Stimulated activated naive B cell treated with anti-CD40 and anti-IgM and Interleukin-4, amounts not matched to agents 10 μg/mL and 1 μg/mL and 100 μg/mL, for 72 hours (primary cell): ENCODE measurements around the gene PTPRN2.
A peak's percentile ranks its signal among the peaks of the same experiment; 100 is the strongest.

Experiments used
- ATAC-seq, 2 donors: fragments of 150-1000 bp; cut with Tn5 transposase; replicated peaks; 2 replicates each; pipeline ENCODE4 v1.10.0; 2021; ENCODE audit warnings: moderate library complexity in 1 of 2
- DNase-seq: peaks from one replicate; pipeline ENCODE4 v3.0.0; 2021
- H3K27ac Mint-ChIP-seq: one replicate; pipeline ENCODE4 v1.8.0; 2022; ENCODE audit warnings: mild to moderate bottlenecking, mixed read lengths
- H3K27me3 Mint-ChIP-seq, 2 donors: one replicate each; pipeline ENCODE4 v1.8.0; 2022; ENCODE audit warnings: mixed read lengths in 2 of 2
- H3K36me3 Mint-ChIP-seq, 2 donors: one replicate each; pipeline ENCODE4 v1.8.0; 2022; ENCODE audit warnings: mixed read lengths in 2 of 2, mild to moderate bottlenecking in 1 of 2
- H3K4me1 Mint-ChIP-seq, 2 donors: one replicate each; pipeline ENCODE4 v1.8.0; 2022; ENCODE audit warnings: mixed read lengths in 2 of 2, mild to moderate bottlenecking in 1 of 2
- H3K4me3 Mint-ChIP-seq, 2 donors: one replicate each; pipeline ENCODE4 v1.8.0; 2022; ENCODE audit warnings: mild to moderate bottlenecking in 2 of 2, mixed read lengths in 2 of 2, moderate library complexity in 1 of 2
- H3K9me3 Mint-ChIP-seq, 2 donors: one replicate each; pipeline ENCODE4 v1.8.0; 2022; ENCODE audit warnings: mixed read lengths in 2 of 2, mild to moderate bottlenecking in 1 of 2

PTPRN2 gene

DNA sequence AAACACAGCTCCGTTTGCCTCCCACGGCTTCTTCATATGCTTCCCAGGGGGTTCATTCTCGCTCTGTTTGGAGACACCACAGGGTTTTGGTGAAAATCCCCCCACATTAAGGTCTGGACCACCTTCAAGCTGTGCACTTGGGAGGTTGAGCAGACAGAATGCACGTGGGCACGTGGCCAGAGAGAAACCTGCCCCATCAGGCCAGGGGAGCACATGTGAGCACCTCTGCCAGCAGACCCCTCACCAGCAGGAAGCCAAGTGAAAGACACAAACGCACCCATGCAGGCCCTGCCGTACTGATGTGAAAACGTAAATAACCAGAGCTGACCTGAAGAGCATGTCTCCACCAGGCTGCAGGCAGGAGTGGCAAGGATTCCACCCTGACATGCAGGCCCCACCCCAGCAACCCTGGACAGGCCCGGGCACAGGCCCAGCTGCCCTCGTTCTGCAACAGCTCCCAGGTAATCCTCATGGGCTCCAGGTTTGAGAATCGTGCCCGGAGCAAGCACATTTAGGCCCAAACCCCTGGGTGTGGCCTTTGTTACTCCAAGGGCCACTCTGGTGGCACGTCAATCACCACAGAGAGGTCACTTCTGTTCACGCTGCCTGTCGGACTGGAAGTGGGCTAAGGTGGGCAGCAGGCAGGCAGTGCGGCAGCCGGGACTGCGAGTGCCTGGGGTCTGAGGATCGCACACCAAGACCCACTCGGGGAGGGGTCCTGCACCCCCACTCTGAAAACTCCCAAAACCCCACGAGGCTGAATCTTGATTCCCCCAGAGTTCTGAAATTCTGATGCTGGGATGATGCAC lies 184.4 kb downstream of the PTPRN2 start:
- Mint-ChIP-seq H3K9me3 (peaks cover 8% of the 10 kb centered on the region in 2 donors), H3K27me3 (no peaks in the 10 kb centered on the region), H3K4me3 (no peak overlapping the region), H3K27ac (no peak overlapping the region), H3K4me1 (no peaks in the 10 kb centered on the region), H3K36me3 (peaks cover 0 to 2% of the 10 kb centered on the region in 2 donors)
- ATAC-seq (no peak), DNase-seq (no peak)

DNA sequence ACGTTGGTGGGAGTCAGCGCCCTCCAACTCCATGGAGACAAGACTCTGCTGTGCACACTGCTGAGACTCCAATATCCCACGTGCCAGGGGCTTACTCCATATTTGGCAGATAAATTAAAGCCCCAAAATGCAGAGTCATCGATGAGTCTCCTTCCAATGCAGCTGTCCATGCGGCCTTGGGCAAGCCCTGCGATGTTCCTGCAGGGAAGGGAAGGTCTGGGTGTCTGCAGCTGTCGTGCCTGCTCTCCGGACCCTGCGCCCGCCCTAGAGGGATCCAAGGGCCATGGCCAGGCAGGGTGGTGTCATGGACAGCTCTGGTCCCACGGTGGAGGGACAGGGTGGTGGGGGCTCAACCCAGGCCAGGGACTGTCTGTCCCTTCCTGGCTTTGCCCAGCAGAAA lies 185.2 kb downstream of the PTPRN2 start:
- ATAC-seq: no peak
- Mint-ChIP-seq H3K27ac (no peak overlapping the region), H3K9me3 (peaks cover 11 to 12% of the 10 kb centered on the region in 2 donors), H3K36me3 (peaks cover 0 to 2% of the 10 kb centered on the region in 2 donors), H3K27me3 (no peaks in the 10 kb centered on the region), H3K4me1 (no peaks in the 10 kb centered on the region), H3K4me3 (no peak overlapping the region)
- DNase-seq: no peak

DNA sequence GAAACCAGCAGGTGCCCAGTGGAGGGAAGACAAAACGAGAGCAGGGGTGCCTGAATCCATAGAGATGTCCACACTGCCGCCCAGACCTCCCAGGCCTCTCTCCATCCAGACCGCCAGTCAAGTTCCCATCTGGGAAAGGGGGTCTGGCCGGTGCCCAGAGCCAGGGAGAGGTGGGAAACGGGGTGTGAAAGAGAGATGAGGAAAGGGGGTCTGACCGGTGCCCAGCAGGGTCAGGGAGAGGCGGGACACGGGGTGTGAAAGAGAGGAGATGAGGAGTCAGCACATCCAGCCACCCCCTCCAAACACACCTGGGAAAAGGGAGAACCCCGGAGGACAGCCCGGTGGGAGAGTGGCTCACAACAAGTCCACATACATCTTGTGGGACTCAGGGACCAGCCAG lies 185.8 kb downstream of the PTPRN2 start:
- H3K4me1 Mint-ChIP-seq: no peaks in the 10 kb centered on the region
- H3K4me3 Mint-ChIP-seq: no peak overlapping the region
- DNase-seq (no peak), ATAC-seq (no peak)
- H3K9me3 Mint-ChIP-seq: peaks cover 12% of the 10 kb centered on the region in 2 donors
- H3K27ac Mint-ChIP-seq: no peak overlapping the region
- peaks cover 0 to 2% of the 10 kb centered on the region in 2 donors for H3K36me3 Mint-ChIP-seq
- H3K27me3 Mint-ChIP-seq: no peaks in the 10 kb centered on the region

DNA sequence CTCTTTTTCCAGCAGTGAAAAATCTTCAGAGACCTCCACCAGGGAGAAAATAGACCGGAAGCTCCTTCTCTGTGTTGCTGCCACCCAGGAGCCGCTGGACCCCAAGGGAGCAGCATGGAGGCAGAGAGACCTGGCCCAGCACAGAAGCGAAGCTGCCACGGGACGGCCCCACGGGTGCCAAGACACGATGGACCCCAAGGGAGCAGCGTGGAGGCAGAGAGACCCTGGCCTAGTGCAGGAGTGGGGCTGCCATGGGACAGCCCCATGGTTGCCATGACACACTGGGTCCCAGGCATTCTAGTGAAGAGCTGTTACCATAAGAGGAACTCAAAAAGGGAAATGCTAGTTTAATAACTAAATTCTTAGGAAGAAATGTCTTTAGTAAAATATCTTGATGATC lies 186.3 kb downstream of the PTPRN2 start:
- H3K4me1 Mint-ChIP-seq: no peaks in the 10 kb centered on the region
- H3K4me3 Mint-ChIP-seq: no peak overlapping the region
- peaks cover 12% of the 10 kb centered on the region in 2 donors for H3K9me3 Mint-ChIP-seq
- H3K36me3 Mint-ChIP-seq: peaks cover 0 to 2% of the 10 kb centered on the region in 2 donors
- DNase-seq: no peak
- H3K27ac Mint-ChIP-seq: no peak overlapping the region
- no peaks in the 10 kb centered on the region for H3K27me3 Mint-ChIP-seq
- ATAC-seq: peak in 1 of 2 donors; percentile 31

DNA sequence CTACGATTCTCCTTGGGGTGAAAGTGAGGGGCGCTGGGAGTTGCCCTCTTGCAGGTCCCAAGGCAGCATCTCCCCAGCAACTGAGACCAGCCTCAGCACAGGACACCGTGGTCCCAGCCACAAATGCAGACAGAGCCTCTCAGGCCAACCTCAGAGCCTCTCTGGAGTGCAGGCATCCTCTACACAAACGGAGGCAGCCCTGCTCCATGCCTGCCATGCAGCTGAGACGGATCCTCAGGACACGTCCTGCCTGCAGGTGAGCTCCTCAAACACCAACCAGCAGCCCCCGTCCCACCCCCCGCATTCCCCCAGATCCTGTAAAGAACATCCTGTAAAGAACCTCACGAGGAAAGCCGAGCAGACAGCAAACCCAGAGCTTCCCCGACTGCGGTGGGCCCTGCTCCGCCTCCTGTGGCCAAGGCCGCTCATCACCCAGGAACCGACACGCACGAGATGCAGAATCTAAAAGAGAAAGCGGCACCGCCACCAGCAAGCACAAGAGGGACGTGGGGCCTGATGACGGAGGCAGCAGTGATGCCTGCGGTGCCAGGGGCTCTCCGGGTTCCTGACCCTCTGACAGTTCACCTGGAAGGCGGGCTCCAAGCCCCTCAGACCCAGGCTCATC lies 186.9 kb downstream of the PTPRN2 start:
- H3K36me3 Mint-ChIP-seq: peaks cover 0 to 2% of the 10 kb centered on the region in 2 donors

DNA sequence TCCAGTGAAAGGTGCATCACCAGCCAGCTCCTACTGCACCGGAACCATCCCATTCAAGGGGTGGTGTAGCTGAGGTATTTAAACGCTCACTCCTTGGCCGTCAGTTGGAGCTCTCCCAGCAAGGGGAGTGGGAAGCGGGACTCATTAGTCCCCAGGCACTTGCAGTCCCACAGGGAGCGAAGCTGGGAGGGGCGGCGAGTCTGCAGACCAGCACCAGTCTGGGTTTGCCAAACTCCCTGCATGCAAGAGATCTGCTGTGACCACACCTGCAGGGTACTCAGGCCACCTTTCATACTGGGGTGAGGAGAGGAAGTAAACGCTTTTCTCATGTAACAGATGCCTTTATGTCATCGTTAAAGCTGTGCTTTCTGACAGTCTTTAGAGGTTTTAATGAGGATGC lies 187.9 kb downstream of the PTPRN2 start:
- Mint-ChIP-seq H3K4me3 (no peak overlapping the region), H3K4me1 (no peaks in the 10 kb centered on the region), H3K9me3 (peaks cover 12% of the 10 kb centered on the region in 2 donors), H3K36me3 (peaks cover 0 to 2% of the 10 kb centered on the region in 2 donors), H3K27me3 (no peaks in the 10 kb centered on the region), H3K27ac (no peak overlapping the region)
- DNase-seq (no peak), ATAC-seq (no peak)

More for the DNA sequence above, 186.9 kb downstream of the PTPRN2 start:
- Mint-ChIP-seq H3K27me3 (no peaks in the 10 kb centered on the region), H3K4me1 (no peaks in the 10 kb centered on the region), H3K4me3 (no peak overlapping the region), H3K27ac (no peak overlapping the region), H3K9me3 (peaks cover 12% of the 10 kb centered on the region in 2 donors)
- DNase-seq: no peak
- ATAC-seq: no peak

DNA sequence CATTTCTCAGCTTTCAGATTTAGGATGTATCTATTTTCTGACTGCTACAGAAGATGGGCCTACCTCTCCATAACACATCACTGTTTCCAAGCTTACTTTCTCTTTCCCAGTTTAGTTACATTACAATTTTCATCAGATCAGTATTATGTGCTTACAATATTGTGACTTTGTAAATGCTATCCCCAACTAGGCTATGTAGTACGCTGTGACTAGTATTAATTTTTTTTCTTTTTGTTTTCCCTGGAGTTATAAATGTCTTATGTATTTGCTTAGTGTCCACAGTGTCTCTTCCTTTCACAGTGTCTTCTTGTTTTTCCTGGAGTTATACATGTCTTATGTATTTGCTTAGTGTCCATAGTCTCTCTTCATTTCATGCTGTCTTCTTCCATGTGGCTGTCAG lies 188.9 kb downstream of the PTPRN2 start:
- H3K9me3 Mint-ChIP-seq: peaks cover 12% of the 10 kb centered on the region in 2 donors
- H3K4me1 Mint-ChIP-seq: no peaks in the 10 kb centered on the region
- H3K27me3 Mint-ChIP-seq: no peaks in the 10 kb centered on the region
- H3K36me3 Mint-ChIP-seq: peaks cover 0 to 2% of the 10 kb centered on the region in 2 donors
- no peak overlapping the region for H3K4me3 Mint-ChIP-seq
- DNase-seq (no peak), ATAC-seq (no peak)
- no peak overlapping the region for H3K27ac Mint-ChIP-seq

DNA sequence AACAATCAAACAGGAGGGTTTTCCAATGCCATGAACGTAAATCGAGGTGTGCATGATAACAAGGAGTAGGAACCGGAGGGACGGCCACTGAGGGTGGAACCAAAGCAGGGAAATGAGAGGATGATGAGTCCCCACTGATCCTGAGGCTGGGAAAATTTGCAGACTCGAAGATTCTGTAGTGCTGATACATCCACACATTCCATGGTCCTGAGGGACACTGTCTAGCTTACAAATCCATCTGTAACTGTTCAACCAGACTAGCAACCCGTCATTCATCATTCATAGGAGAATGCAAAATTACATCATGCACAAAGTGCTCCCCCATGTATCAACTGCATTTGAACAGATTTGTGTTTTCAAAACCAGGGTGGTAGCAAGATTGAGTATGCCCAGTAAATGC lies 189.7 kb downstream of the PTPRN2 start:
- no peaks in the 10 kb centered on the region for H3K27me3 Mint-ChIP-seq
- H3K4me1 Mint-ChIP-seq: no peaks in the 10 kb centered on the region
- no peak overlapping the region for H3K4me3 Mint-ChIP-seq
- peaks cover 0 to 2% of the 10 kb centered on the region in 2 donors for H3K36me3 Mint-ChIP-seq
- H3K9me3 Mint-ChIP-seq: peaks cover 12% of the 10 kb centered on the region in 2 donors
- ATAC-seq (no peak), DNase-seq (no peak)
- H3K27ac Mint-ChIP-seq: no peak overlapping the region

DNA sequence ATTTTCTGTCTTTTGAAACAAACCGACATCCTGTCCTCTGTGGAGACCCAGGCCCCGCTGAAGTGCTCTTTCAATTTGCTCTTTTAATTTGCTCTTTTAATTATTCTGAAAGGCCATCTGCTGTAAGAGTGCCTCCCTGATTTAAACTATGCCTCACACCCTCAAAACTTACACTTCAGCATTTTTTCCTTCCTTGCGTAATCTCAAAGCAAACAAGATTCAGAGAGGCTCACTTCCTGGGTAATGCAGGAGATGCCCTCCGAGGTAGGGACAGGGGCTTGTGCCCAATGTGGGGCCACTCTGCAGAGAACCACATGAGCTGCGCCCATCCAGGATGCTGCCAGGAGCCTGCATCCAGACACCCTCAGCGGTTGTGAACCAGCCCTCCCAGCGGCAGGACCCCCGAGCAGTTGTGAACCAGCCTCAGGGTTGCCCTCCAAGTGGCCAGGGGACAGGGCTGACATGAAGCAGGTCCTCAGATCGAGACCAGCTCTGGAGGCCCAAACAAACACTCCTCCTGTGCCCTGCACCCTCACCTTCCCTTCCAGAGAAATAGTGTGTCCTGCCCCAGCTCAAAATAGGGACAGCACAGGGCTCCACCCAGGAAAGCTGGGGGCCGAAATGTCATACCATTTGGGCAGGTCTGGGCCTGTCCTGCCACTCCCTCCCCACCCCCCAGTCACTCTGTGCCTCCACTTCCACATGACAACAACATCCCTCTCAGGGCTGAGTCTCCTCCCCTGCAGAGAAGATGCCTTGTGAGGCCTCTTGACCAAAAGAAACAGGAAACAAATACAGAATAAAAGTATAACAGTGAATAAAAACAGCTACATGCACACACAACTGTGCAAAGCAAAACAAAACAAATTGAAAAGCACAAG lies 190.4 kb downstream of the PTPRN2 start:
- Mint-ChIP-seq H3K4me1 (no peaks in the 10 kb centered on the region), H3K27me3 (no peaks in the 10 kb centered on the region), H3K4me3 (no peak overlapping the region), H3K9me3 (peaks cover 12% of the 10 kb centered on the region in 2 donors), H3K27ac (no peak overlapping the region), H3K36me3 (peaks cover 0 to 2% of the 10 kb centered on the region in 2 donors)
- DNase-seq (no peak), ATAC-seq (no peak)

DNA sequence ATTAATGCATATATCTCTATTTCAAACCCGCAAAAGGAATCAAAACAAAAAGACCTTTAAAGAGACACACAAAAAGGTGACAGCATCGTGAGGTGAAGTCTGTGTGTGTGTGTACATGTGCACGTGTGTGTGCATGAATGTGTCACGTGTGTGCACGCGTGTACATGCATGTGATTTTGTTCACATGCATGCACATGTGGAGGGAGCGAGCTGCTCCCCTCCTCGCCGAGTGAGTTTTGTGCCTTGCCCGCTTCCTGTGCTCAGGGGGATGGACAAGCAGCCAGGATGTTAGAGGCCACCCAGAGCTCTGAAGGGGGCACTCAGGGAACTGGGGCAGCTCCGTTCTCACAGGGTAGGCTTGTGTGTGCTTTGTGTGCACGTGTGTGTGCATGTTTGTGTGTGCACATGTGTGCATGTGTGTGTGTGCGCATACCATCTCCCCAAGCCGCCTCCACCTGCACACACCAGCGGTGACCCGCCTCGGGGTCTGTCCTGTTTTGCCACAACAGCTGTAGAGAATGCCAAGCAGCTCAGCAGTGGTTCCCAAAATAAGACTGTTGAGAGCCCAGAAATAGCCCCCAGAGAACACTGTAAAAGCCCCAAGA lies 191.2 kb downstream of the PTPRN2 start:
- H3K27me3 Mint-ChIP-seq: no peaks in the 10 kb centered on the region
- DNase-seq (no peak), ATAC-seq (no peak)
- H3K9me3 Mint-ChIP-seq: peaks cover 12% of the 10 kb centered on the region in 2 donors
- H3K4me1 Mint-ChIP-seq: no peaks in the 10 kb centered on the region
- no peak overlapping the region for H3K4me3 Mint-ChIP-seq
- no peak overlapping the region for H3K27ac Mint-ChIP-seq
- peaks cover 0 to 2% of the 10 kb centered on the region in 2 donors for H3K36me3 Mint-ChIP-seq

DNA sequence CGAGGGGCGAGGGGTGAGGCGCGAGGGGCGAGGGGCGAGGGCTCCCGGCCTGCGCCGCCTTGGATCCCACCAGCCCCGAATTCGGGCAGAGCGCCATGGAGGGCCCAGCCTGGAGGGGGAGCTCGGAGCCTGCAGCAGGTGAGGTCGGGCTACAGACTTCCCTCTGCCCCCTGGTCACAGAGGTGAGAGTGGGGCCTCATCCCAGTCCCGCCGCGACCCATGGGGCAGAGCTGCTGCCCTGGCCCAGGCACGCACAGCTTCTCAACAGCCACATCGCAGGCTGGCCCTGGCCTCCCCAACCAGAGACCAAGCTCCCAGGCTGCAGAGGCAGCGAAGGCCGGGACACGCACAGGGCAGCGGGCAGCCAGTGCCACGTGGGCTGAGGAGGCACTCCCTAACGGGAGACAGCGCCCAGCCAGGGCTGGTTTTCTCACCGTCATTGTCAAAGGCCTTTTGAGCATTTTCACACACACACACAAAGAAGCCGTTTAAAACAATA lies 191.8 kb downstream of the PTPRN2 start:
- H3K4me1 Mint-ChIP-seq: no peaks in the 10 kb centered on the region

DNA sequence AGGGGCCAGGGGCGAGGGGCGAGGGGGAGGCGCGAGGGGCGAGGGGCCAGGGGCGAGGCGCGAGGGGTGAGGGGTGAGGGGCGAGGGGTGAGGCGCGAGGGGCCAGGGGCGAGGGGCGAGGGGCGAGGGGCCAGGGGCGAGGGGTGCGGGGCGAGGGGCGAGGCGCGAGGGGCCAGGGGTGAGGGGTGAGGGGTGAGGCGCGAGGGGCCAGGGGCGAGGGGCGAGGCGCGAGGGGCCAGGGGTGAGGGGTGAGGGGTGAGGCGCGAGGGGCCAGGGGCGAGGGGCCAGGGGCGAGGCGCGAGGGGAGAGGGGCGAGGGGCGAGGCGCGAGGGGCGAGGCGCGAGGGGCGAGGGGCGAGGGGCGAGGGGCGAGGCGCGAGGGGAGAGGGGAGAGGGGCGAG lies 192.3 kb downstream of the PTPRN2 start:
- Mint-ChIP-seq H3K27ac (no peak overlapping the region), H3K27me3 (no peaks in the 10 kb centered on the region), H3K4me1 (no peaks in the 10 kb centered on the region), H3K4me3 (no peak overlapping the region), H3K9me3 (peaks cover 12% of the 10 kb centered on the region in 2 donors), H3K36me3 (peaks cover 0 to 2% of the 10 kb centered on the region in 2 donors)
- no peak for DNase-seq
- ATAC-seq: no peak

More for the DNA sequence above, 191.8 kb downstream of the PTPRN2 start:
- H3K9me3 Mint-ChIP-seq: peaks cover 12% of the 10 kb centered on the region in 2 donors
- H3K36me3 Mint-ChIP-seq: peaks cover 0 to 2% of the 10 kb centered on the region in 2 donors
- ATAC-seq: peak in 1 of 2 donors; percentile 12
- DNase-seq: no peak
- no peaks in the 10 kb centered on the region for H3K27me3 Mint-ChIP-seq
- H3K4me3 Mint-ChIP-seq: no peak overlapping the region
- H3K27ac Mint-ChIP-seq: no peak overlapping the region

DNA sequence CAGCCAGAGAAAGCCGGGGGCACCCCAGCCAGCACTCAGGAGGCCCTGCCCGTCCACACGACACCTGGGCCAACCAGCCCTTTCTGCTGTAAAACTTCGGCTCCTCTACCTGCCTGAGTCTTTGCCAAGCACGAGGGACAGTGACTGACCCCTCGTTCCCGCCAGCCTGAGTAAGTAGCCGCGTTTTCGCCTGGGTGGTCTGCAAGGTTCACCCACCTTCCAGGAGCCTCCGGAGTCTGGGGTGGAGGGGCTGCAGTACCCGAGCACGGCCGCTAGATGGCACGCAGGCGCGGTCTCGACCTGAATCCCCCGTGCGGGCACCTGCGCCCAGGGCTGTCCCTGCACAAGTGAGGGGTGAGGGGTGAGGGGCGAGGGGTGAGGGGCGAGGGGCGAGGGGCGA lies 192.7 kb downstream of the PTPRN2 start:
- no peaks in the 10 kb centered on the region for H3K27me3 Mint-ChIP-seq
- no peak for ATAC-seq
- peaks cover 0 to 2% of the 10 kb centered on the region in 2 donors for H3K36me3 Mint-ChIP-seq
- H3K9me3 Mint-ChIP-seq: peaks cover 12% of the 10 kb centered on the region in 2 donors
- no peak overlapping the region for H3K4me3 Mint-ChIP-seq
- H3K27ac Mint-ChIP-seq: no peak overlapping the region
- no peak for DNase-seq
- no peaks in the 10 kb centered on the region for H3K4me1 Mint-ChIP-seq
